BLaER1 (cell line): Measurements from ENCODE around the gene GABRA5.

Experiments
- H3K27ac ChIP-seq: shearing (Covaris generic); formaldehyde crosslinking; 2 replicates; pipeline ENCODE4 v1.8.1; 2022
- H3K27me3 ChIP-seq: shearing (Covaris generic); formaldehyde crosslinking; 2 replicates; pipeline ENCODE4 v1.8.1; 2022
- H3K36me3 ChIP-seq: shearing (Covaris generic); formaldehyde crosslinking; 2 replicates; pipeline ENCODE4 v1.8.1; 2022
- H3K4me1 ChIP-seq: shearing (Covaris generic); formaldehyde crosslinking; 2 replicates; pipeline ENCODE4 v1.8.1; 2022
- H3K4me2 ChIP-seq: shearing (Covaris generic); formaldehyde crosslinking; 2 replicates; pipeline ENCODE4 v1.8.1; 2022
- H3K4me3 ChIP-seq: shearing (Covaris generic); formaldehyde crosslinking; 2 replicates; pipeline ENCODE4 v1.8.1; 2022
- H3K9ac ChIP-seq: shearing (Covaris generic); formaldehyde crosslinking; 2 replicates; pipeline ENCODE4 v1.8.1; 2022
- H3K9me3 ChIP-seq: shearing (Covaris generic); formaldehyde crosslinking; 2 replicates; pipeline ENCODE4 v1.8.1; 2022
- H4K20me1 ChIP-seq: shearing (Covaris generic); formaldehyde crosslinking; 2 replicates; pipeline ENCODE4 v1.8.1; 2022
- Cebpa-rat ChIP-seq: shearing (Covaris generic); IDR thresholded peaks from 2 replicates; pipeline ENCODE4 v1.8.1; 2022

GABRA5 gene

DNA sequence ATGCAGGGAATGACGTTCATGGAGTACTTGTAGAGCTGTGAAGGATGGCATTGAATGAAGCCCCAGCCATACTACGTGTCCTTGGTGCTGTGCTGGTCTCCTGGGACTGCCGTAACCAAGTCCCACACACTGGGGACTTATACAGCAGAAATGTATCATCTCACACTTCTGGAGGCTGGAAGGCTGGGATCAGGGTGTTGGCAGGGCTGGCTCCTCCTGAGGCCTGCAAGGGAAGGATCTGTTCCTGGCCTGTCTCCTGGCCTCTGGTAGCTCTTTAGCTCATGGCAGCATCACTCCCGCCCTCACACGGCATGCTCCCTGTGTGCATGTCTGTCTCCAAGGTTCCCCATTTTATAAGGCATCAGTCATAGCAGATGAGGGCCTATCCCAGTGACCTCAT is 74.6 kb downstream of the GABRA5 start:
- Histone ChIP-seq H3K9ac (no peak overlapping the region), H3K4me2 (no peak overlapping the region), H3K4me1 (no peaks in the 10 kb centered on the region), H4K20me1 (no peaks in the 10 kb centered on the region), H3K27me3 (no peaks in the 10 kb centered on the region), H3K36me3 (no peaks in the 10 kb centered on the region), H3K4me3 (no peak overlapping the region), H3K27ac (no peak overlapping the region), H3K9me3 (no peaks in the 10 kb centered on the region)
- TF ChIP-seq Cebpa-rat = no peak

DNA sequence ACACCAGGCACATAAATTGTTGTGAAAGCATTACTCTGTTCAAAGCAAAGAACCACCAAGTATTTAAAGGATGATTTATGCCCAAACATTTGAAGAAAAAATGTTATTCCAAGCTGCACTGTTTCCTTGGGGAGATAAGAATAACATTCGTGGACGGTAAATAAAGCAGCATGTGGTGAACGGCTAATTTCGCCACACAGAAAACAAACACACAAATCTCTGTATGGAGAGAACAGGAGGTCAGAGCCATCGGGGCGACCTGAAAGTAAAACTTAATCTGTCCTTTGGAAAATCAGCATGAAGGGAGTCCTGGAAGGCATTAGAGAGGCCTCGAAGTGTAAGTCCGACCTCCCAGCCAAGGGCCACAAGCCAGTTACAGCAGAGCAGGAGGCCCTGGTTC is 77.0 kb downstream of the GABRA5 start:
- Histone ChIP-seq H3K27ac (no peak overlapping the region), H3K36me3 (no peaks in the 10 kb centered on the region), H3K27me3 (no peaks in the 10 kb centered on the region), H3K4me1 (no peaks in the 10 kb centered on the region), H4K20me1 (no peaks in the 10 kb centered on the region), H3K4me3 (no peak overlapping the region), H3K9me3 (no peaks in the 10 kb centered on the region), H3K9ac (no peak overlapping the region), H3K4me2 (no peak overlapping the region)
- TF ChIP-seq Cebpa-rat = no peak

DNA sequence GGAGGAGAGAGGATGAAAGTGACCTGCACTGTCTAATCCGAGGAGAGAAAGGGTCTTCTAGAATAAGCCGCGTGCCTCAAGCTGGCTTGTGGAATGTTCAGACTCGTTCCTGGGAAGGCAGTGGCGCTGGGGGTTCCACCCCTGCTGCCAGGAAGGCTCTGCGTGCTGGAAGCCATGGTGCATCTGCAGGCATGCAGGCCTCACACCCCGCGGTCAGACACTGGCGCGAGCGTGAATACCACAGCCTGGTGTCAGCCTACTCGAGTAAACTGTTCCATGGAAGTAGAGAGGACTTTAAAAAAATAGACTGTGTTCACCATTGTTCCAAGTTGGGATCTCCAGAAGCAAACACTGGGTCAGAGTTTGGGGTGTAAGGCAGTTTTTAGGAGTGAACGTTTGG is 78.2 kb downstream of the GABRA5 start:
- Histone ChIP-seq H3K4me2 (no peak overlapping the region), H3K4me1 (no peaks in the 10 kb centered on the region), H3K27ac (no peak overlapping the region), H3K9me3 (no peaks in the 10 kb centered on the region), H3K36me3 (no peaks in the 10 kb centered on the region), H3K4me3 (no peak overlapping the region), H4K20me1 (no peaks in the 10 kb centered on the region), H3K27me3 (no peaks in the 10 kb centered on the region), H3K9ac (no peak overlapping the region)
- no peak for TF ChIP-seq Cebpa-rat

DNA sequence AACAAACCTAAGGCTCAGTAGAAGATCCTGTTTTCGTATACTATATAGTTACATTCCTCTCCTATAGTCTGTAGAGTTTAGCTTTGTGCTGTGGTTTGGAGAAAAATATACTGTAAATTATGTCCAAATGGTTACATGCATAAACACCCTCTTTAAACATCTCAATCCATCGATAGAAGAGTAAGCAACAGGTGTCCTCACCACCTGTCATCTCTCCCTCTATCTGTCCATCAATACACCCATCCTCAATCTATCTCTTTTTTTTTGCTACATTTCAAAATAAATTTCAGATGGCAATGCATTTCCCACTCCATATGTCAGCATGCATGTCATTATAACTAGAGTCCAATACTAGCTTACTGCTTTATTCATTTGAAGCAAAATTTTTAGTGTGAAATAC is 83.1 kb downstream of the GABRA5 start:
- Histone ChIP-seq H3K9me3 (peaks cover 11% of the 10 kb centered on the region), H3K27ac (no peak overlapping the region), H3K4me3 (no peak overlapping the region), H3K4me1 (0 out of 2 replicates have a peak, but pooled peaks cover 5% of the 10 kb centered on the region), H3K9ac (no peak overlapping the region), H3K27me3 (no peaks in the 10 kb centered on the region), H4K20me1 (no peaks in the 10 kb centered on the region), H3K36me3 (no peaks in the 10 kb centered on the region), H3K4me2 (no peak overlapping the region)
- no peak for TF ChIP-seq Cebpa-rat

DNA sequence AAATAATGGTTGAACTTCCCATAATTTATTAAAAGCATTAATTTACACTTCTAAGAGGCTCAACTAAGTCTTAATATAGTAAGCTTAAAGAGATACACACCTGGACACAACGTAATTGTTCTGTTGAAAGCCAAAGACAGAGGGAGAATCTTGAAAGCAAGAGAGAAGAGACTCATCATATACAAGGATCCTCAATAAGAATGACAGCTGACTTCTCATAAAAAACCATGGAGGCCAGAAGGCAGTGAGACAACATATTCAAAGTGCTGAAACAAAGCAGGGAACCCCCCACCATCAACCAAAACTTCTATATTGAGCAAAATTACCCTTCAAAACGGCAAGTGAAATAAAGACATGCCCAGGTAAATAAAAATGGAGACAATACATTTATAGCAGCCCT is 87.5 kb downstream of the GABRA5 start:
- Histone ChIP-seq H3K36me3 (no peaks in the 10 kb centered on the region), H3K27me3 (no peaks in the 10 kb centered on the region), H3K9me3 (peaks cover 11% of the 10 kb centered on the region), H3K4me3 (no peak overlapping the region), H4K20me1 (no peaks in the 10 kb centered on the region), H3K4me2 (no peak overlapping the region), H3K9ac (no peak overlapping the region), H3K4me1 (0 out of 2 replicates have a peak, but pooled peaks cover 5% of the 10 kb centered on the region), H3K27ac (no peak overlapping the region)
- TF ChIP-seq Cebpa-rat = no peak

DNA sequence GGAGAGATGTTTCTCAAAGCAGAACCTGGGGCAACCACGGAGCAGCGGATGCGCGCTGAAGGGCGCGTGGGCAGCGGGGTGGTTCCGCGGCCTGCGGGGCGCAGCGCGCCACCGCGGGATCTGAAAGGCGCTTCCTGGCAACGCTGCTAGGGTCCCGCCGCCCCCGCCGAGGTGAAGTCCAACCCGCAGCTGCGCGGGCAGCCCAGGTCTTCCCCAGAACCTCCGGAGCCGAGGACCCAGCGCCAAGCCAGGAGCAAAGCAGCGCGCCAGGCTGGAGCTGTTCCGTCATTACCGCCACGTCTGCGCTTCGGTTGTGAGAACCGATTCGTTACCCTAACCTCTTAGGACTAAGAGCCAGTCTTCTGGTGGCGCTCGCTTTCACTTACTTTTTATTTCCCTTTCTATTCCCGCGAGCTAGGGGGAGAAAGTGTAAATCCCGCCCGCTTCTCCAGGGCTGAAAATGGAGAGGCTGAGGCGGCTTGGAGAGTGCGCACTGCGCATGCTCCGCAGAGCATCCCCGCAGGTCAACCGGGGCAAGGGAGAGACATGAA is 100.9 kb downstream of the GABRA5 start:
- Histone ChIP-seq H3K4me1 (no peaks in the 10 kb centered on the region), H3K27ac (no peak overlapping the region), H3K27me3 (no peaks in the 10 kb centered on the region), H3K36me3 (no peaks in the 10 kb centered on the region), H3K4me2 (no peak overlapping the region), H3K4me3 (no peak overlapping the region), H4K20me1 (no peaks in the 10 kb centered on the region), H3K9me3 (peaks cover 25% of the 10 kb centered on the region), H3K9ac (no peak overlapping the region)
- no peak for TF ChIP-seq Cebpa-rat

DNA sequence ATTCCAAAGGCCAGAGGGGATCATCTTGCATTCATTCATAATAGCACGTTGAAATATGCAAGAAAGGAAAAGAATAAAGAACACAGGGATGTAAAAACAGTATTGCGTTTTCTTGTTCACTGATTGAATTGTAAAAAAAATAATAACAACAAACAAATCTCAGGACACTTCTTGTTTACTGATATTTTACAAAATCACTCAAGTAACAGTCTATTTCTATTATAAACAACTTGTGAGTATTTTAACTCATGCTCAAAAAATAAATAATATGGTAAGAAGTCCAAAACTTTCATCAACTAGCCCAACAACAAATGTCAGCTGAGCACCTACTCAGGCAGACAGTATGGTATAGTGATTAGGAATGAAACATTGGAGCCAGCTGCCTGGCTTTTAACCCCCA is 101.9 kb downstream of the GABRA5 start:
- no peaks in the 10 kb centered on the region for H3K36me3 ChIP-seq
- H3K4me2 ChIP-seq = no peak overlapping the region
- H3K4me3 ChIP-seq = no peak overlapping the region
- no peak for TF ChIP-seq Cebpa-rat
- H3K27me3 ChIP-seq = no peaks in the 10 kb centered on the region
- H3K4me1 ChIP-seq = no peaks in the 10 kb centered on the region
- no peaks in the 10 kb centered on the region for H4K20me1 ChIP-seq
- no peak overlapping the region for H3K9ac ChIP-seq
- peaks cover 25% of the 10 kb centered on the region for H3K9me3 ChIP-seq
- no peak overlapping the region for H3K27ac ChIP-seq

DNA sequence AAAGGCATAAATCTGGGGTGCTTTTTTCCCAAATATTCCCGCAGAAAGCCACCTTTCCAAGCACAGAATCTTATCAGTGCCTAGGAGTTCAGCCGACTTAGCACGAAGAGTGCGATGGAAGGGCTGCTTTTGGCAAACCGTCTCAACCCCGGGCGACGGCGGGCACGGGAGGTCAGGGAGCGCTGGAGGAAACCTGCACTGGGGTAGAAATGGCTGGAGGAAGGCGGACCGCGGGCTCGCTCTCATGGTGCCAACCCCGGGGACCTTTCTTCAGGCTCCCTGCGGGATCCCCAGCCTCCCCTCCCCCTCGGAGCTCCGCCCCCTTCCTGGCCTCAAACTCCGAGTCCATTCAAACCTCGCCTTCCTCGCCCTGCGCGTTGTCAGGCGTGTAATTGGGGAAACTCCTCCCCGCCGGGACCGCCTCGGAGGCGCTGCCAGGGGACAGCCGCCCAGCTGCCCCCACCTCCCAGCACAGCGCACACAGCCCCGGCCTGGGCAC is 103.9 kb downstream of the GABRA5 start, which contains the start of gene GABRG3:
Gene GABRG3 (plus strand): TSS at position 470 of the 499 bp plus-strand sequence.
- no peaks in the 10 kb centered on the region for H3K27me3 ChIP-seq
- no peak for TF ChIP-seq Cebpa-rat
- no peaks in the 10 kb centered on the region for H3K4me1 ChIP-seq
- peaks cover 25% of the 10 kb centered on the region for H3K9me3 ChIP-seq
- H3K4me2 ChIP-seq = no peak within 1 kb of the TSS
- H3K4me3 ChIP-seq = no peak within 1 kb of the TSS
- no peaks in the 10 kb centered on the region for H4K20me1 ChIP-seq
- no peak within 1 kb of the TSS for H3K9ac ChIP-seq
- no peak within 1 kb of the TSS for H3K27ac ChIP-seq
- H3K36me3 ChIP-seq = no peaks in the 10 kb centered on the region

DNA sequence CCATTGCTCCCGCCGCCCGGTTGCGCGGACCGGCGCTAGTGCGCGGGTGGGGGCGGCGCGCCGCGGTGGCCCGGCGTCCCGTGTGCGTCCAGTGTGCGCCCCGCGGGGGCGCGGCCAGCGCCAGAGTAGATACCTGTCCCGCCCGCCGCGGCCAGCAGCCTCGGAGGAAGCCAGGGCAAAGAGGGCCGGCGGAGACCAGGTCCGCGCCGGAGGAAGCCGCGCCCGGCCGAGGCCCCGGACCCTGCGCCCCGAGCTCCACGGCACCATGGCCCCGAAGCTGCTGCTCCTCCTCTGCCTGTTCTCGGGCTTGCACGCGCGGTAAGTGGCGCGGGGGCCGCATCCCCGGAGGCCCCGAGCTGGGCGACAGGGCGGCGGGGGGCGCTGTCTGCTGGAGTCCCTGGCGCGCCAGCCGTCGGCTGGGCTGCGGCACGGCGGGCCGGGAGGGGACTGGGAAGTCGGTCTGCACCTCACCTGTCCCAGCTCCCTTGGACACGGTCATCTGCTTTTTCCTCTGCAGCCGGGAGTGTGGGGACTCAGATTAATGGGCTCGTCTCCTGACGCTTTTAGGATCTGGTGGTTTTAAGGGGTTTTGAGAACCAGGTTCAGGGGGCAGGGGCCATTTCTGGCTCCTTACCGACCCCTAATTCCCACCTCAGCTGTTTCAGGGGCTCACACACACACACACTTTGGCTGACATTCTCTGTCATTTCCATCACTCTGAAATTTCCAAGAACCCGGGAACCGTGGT is 104.6 kb downstream of the GABRA5 start:
- no peaks in the 10 kb centered on the region for H3K27me3 ChIP-seq
- H3K9me3 ChIP-seq = peaks cover 25% of the 10 kb centered on the region
- no peaks in the 10 kb centered on the region for H3K4me1 ChIP-seq
- H3K36me3 ChIP-seq = no peaks in the 10 kb centered on the region
- H3K4me3 ChIP-seq = no peak overlapping the region
- H3K9ac ChIP-seq = no peak overlapping the region
- no peaks in the 10 kb centered on the region for H4K20me1 ChIP-seq
- no peak overlapping the region for H3K27ac ChIP-seq
- TF ChIP-seq Cebpa-rat = no peak
- no peak overlapping the region for H3K4me2 ChIP-seq

DNA sequence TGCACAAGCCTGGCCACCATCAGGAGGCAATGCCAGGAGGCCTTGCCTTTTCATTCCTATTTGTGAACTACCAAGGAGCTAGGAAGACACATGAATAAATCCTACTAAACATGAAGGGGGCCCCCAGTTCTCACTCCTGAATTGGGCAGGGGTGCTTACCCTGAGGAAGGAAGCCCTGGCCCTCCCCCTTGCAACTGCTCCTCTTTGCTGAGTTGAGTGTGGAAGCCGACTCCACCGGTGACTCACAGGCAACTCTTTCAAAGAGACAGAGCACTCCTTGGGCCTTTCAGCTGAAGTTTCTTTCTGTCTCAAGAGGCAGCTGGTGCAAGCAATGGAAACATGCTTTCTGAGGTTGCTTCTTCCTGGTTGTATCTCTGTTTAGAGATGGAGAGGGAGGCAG is 105.8 kb downstream of the GABRA5 start:
- H4K20me1 ChIP-seq = no peaks in the 10 kb centered on the region
- H3K27ac ChIP-seq = no peak overlapping the region
- peaks cover 18% of the 10 kb centered on the region for H3K9me3 ChIP-seq
- no peaks in the 10 kb centered on the region for H3K4me1 ChIP-seq
- H3K27me3 ChIP-seq = no peaks in the 10 kb centered on the region
- TF ChIP-seq Cebpa-rat = no peak
- H3K4me2 ChIP-seq = no peak overlapping the region
- no peak overlapping the region for H3K4me3 ChIP-seq
- H3K36me3 ChIP-seq = no peaks in the 10 kb centered on the region
- no peak overlapping the region for H3K9ac ChIP-seq
